ENCODE data around the gene YKT6.

YKT6 gene

GRCh38 chr7:44235582-44236332, 35.0 kb downstream of the YKT6 start:
- DNase-seq, result no peak

- DNase-seq, result no peak
These were observed 35.6 kb downstream of the YKT6 start for GRCh38 chr7:44236333-44236728.

- DNase-seq, result no peak
These were observed 36.9 kb downstream of the YKT6 start for GRCh38 chr7:44237696-44238095.

GRCh38 chr7:44238116-44238695, 37.4 kb downstream of the YKT6 start:
- no peak for DNase-seq

- DNase-seq, result no peak
These were observed 38.6 kb downstream of the YKT6 start for GRCh38 chr7:44239361-44239760.

- DNase-seq, result no peak
These were observed 39.6 kb downstream of the YKT6 start for GRCh38 chr7:44240376-44240775.

GRCh38 chr7:44240983-44241510, 40.3 kb downstream of the YKT6 start:
- DNase-seq, result peak; percentile 63 to 73

- no peak for DNase-seq
These were observed 41.3 kb downstream of the YKT6 start for GRCh38 chr7:44242091-44242490.

- DNase-seq, result peak; percentile 43 to 53
These were observed 43.5 kb downstream of the YKT6 start for GRCh38 chr7:44244282-44244681.

GRCh38 chr7:44246396-44247113, 45.8 kb downstream of the YKT6 start:
- no peak for DNase-seq

- no peak for DNase-seq
These were observed 47.3 kb downstream of the YKT6 start for GRCh38 chr7:44247868-44248651.

GRCh38 chr7:44249639-44250234, 49.0 kb downstream of the YKT6 start:
- DNase-seq, result no peak

- DNase-seq, result no peak
These were observed 50.5 kb downstream of the YKT6 start for GRCh38 chr7:44251269-44251668.

- DNase-seq, result no peak
These were observed 51.1 kb downstream of the YKT6 start for GRCh38 chr7:44251881-44252280.

GRCh38 chr7:44256459-44256858, 55.7 kb downstream of the YKT6 start:
- no peak for DNase-seq

- DNase-seq, result peak in 1 of 2 experiments; percentile 8
These were observed 56.4 kb downstream of the YKT6 start for GRCh38 chr7:44257213-44257612.

- peak; percentile 78 to 83 for DNase-seq
These were observed 57.0 kb downstream of the YKT6 start for GRCh38 chr7:44257618-44258422.

GRCh38 chr7:44258423-44258760, 57.6 kb downstream of the YKT6 start:
- DNase-seq, result peak in 1 of 2 experiments; percentile 16

GRCh38 chr7:44258865-44259546, 58.2 kb downstream of the YKT6 start:
- no peak for DNase-seq

GRCh38 chr7:44259547-44260457, 59.0 kb downstream of the YKT6 start:
- peak; percentile 11 to 31 for DNase-seq

Measured in activated CD4-positive, alpha-beta T cell treated with anti-CD3 and anti-CD28 coated beads, Interleukin-2, amount 50 U/mL, for 48 hours (primary cell).